GM12864 (cell line): Measurements from ENCODE around the gene ACOT4.
"Not testable (repeated sequence)": the region's sequence is repeated elsewhere in the genome, so short reads cannot be mapped to it uniquely, and the experiment has no call there.

Experiments
- DNase-seq: peaks from one replicate; pipeline ENCODE4 v3.0.0-alpha.2; 2011; ENCODE audit warnings: low read depth
- H3K4me3 ChIP-seq: 2 replicates; pipeline ENCODE4 v1.5.1; 2011; ENCODE audit warnings: mild to moderate bottlenecking, low read depth, low read length, control low read depth
- TF ChIP-seq, protein P1 (sequence below): IDR thresholded peaks from 2 replicates; pipeline ENCODE4 v1.5.1; 2011; ENCODE audit warnings: low read depth, mild to moderate bottlenecking, moderate library complexity, low read length, control low read depth, inconsistent platforms; ENCODE audit errors: missing control alignments

ACOT4 gene, protein sequence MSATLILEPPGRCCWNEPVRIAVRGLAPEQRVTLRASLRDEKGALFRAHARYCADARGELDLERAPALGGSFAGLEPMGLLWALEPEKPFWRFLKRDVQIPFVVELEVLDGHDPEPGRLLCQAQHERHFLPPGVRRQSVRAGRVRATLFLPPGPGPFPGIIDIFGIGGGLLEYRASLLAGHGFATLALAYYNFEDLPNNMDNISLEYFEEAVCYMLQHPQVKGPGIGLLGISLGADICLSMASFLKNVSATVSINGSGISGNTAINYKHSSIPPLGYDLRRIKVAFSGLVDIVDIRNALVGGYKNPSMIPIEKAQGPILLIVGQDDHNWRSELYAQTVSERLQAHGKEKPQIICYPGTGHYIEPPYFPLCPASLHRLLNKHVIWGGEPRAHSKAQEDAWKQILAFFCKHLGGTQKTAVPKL

DNA sequence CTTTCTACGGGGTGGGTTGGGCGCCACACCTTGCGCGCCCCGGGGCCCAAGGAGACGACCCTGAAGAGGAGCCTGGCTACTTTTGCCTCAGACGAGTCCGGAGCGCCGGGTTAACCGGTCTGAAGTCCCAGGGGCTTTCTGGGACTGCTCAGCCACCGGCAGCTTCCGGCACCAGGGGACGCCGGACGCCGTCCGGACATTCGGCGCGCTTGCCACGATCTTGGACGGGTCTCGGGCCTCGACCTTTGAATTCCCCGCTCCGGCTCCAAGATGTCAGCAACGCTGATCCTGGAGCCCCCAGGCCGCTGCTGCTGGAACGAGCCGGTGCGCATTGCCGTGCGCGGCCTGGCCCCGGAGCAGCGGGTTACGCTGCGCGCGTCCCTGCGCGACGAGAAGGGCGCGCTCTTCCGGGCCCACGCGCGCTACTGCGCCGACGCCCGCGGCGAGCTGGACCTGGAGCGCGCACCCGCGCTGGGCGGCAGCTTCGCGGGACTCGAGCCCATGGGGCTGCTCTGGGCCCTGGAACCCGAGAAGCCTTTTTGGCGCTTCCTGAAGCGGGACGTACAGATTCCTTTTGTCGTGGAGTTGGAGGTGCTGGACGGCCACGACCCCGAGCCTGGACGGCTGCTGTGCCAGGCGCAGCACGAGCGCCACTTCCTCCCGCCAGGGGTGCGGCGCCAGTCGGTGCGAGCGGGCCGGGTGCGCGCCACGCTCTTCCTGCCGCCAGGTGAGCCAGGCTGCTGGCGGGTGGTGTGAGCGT, at the start of gene ACOT4:
Gene ACOT4 (plus strand): TSS at position 184 of the 760 bp plus-strand sequence. CDS start 87 bp downstream, at position 271.
- no peak for DNase-seq
- TF ChIP-seq, protein P1, sequence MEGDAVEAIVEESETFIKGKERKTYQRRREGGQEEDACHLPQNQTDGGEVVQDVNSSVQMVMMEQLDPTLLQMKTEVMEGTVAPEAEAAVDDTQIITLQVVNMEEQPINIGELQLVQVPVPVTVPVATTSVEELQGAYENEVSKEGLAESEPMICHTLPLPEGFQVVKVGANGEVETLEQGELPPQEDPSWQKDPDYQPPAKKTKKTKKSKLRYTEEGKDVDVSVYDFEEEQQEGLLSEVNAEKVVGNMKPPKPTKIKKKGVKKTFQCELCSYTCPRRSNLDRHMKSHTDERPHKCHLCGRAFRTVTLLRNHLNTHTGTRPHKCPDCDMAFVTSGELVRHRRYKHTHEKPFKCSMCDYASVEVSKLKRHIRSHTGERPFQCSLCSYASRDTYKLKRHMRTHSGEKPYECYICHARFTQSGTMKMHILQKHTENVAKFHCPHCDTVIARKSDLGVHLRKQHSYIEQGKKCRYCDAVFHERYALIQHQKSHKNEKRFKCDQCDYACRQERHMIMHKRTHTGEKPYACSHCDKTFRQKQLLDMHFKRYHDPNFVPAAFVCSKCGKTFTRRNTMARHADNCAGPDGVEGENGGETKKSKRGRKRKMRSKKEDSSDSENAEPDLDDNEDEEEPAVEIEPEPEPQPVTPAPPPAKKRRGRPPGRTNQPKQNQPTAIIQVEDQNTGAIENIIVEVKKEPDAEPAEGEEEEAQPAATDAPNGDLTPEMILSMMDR: peak; percentile 31
- peak within 1 kb of the TSS; percentile 74 for H3K4me3 ChIP-seq

DNA sequence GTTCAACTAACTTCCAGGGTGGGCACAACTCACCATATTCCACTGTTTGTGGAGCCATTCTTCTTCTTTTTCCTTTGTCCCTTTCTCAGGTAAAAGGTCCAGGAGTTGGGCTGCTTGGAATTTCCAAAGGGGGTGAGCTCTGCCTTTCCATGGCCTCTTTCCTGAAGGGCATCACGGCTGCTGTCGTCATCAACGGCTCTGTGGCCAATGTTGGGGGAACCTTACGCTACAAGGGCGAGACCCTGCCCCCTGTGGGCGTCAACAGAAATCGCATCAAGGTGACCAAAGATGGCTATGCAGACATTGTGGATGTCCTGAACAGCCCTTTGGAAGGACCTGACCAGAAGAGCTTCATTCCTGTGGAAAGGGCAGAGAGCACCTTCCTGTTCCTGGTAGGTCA, 48.7 kb upstream of the ACOT4 start:
- not testable (repeated sequence) for DNase-seq, H3K4me3 ChIP-seq
- TF ChIP-seq, protein P1: peak; percentile 9

DNA sequence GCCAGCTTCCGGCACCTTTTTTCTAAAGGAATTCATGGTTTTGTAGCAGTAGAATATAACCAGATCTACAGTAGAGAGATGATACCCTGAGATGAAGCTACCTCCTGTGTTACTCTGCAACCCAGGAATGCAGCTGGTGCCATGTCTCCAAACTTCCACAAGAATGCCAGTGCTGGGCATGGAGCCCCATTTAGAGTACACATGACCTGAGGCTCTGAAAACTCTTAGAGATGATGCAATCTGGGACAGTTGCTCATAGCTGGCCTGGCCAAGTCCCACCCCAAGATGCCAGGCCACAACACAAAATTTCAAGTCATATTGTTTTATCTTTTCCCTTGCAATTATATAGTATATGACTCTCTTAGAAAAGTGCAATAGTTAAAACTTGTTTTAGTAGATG, 46.3 kb upstream of the ACOT4 start:
- not testable (repeated sequence) for H3K4me3 ChIP-seq, DNase-seq

DNA sequence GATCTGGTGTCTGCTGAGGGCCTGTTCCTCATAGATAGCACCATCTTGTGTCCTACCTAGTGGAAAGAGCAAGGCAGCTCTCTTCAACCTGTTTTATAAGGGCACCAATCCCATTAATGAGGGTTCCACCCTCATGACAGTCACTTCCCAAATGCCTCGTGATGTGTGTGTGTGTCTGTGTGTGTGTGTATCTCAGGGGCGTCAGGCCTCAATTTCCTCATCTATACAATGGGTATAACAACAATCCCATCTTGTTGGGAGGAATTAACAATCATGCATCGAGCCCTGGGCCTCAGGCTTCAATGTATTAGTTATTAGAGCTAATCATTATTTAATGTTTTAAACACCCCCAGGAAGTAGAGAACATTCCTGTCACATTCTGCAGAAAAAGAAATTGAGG, 42.6 kb upstream of the ACOT4 start:
- not testable (repeated sequence) for H3K4me3 ChIP-seq, DNase-seq

DNA sequence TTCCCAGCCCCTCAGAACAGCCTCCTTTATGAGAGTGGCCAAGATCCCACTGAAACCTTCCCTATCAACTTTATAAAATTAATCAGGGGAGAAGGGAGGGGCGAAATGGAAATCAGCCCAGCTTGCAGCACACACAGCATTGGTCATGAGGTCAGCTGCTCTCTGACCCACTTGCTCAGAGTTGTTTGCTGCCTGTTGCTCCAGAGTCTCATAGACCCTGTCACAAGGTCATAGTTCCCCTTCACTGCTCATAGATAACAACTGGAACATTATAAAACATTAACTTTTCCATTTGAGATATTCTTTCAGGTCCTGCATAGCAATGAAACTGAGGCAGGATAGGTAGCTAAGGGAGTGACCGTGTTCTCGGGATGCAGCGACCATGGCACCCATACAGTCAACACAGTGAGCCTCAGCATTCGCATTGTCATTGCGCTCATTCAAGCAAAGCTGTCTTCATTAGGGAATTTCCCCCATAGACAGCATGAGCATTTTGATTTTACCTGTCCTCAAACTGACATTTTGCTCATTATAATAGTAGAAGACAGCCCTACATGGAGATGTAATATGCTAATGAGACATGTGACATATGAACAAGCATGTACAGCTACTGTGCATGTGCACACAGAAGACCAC, 41.7 kb upstream of the ACOT4 start:
- H3K4me3 ChIP-seq, DNase-seq: not testable (repeated sequence)

DNA sequence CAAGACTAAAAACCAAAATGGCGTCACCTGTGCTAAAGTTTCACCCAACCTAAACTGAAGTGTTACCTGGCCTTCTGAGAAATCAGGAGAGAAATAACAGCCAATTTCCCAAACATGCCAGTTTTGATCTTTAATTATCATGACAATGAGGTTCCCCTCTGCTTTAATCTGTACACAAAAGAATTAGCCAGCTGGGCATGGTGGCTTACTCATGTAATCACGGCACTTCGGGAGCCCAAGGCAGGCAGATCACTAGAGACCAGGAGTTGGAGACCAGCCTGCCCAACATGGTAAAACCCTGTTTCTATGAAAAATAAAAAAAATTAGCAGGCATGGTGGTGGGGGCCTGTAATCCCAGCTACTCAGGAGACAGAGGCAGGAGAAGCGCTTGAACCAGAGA, 37.8 kb upstream of the ACOT4 start:
- TF ChIP-seq, protein P1: no peak
- no peak for DNase-seq
- no peak overlapping the region for H3K4me3 ChIP-seq

DNA sequence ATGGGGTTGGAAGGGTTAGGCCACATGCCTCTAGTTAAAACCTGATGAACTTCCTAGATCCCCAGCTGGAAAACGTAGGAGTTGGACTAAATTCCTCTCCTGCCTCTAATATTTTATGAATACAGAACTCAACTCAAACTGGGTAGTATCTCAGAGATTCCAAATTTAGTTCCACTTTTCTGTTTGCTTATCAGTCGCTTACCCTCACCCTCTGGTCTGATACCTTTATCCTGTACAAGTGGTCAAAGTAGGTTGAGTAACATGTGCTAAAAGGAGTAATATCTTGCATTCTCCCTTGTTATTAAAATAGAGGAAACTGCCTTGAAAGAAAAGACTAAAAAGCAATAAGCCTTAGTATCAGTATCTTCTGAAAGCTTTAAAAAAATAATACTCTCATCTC, 34.5 kb upstream of the ACOT4 start:
- H3K4me3 ChIP-seq, DNase-seq: not testable (repeated sequence)

DNA sequence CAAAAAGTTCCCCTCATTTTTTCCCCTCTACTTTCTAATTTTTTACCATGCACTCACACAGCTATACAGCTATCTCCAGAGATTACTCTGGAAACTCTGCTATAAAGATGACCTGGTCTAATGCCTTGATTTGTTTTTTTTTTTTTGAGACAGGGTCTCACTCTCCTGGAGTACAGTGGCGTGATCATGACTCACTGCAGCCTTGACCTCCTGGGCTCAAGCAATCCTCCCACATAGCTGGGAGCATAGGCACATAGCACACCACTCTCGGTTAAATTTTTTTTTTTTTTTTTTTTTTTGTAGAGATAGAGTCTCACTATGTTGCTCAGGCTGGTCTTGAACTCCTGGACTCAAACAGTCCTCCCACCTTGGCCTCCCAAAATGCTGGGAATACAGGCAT, 33.4 kb upstream of the ACOT4 start:
- not testable (repeated sequence) for DNase-seq, H3K4me3 ChIP-seq

DNA sequence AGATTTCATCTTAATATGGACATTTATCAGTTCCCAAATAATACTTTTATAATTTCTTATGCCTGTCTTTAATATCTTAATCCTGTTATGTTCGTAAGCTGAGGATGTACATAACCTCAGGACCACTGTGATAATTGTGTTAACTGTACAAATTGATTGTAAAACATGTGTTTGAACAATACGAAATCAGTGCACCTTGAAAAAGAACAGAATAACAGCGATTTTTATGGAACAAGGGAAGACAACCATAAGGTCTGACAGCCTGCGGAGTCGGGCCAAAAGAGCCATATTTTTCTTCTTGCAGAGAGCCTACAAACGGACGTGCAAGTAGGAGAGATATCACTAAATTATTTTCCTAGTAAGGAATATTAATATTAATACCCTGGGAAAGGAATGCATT, 29.4 kb upstream of the ACOT4 start:
- not testable (repeated sequence) for DNase-seq, H3K4me3 ChIP-seq

DNA sequence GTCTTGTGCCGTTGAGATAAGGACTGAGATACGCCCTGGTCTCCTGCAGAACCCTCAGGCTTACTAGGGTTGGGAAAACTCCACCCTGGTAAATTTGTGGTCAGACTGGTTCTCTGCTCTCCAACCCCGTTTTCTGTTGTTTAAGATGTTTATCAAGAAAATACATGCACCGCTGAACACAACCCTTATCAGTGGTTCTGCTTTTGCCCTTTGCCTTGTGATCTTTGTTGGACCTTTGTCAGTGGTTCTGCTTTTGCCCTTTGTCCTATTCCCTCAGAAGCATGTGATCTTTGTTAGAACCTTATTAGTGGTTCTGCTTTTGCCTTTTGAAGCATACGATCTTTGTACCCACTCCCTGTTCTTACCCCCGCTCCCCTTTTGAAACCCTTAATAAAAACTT, 29.0 kb upstream of the ACOT4 start:
- not testable (repeated sequence) for DNase-seq, H3K4me3 ChIP-seq

DNA sequence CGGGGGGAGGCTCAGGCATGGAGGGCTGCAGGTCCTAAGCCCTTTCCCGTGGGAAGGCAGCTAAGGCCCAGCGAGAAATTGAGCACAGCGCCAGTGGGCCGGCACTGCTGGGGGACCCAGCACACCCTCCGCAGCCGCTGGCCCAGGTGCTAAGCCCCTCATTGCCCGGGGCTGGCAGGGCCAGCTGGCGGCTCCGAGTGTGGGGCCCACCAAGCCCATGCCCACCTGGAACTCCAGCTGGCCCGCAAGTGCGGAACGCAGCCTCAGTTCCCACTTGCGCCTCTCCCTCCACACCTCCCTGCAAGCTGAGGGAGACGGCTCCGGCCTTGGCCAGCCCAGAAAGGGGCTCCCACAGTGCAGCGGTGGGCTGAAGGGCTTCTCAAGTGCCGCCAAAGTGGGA, 25.2 kb upstream of the ACOT4 start:
- not testable (repeated sequence) for H3K4me3 ChIP-seq, DNase-seq

DNA sequence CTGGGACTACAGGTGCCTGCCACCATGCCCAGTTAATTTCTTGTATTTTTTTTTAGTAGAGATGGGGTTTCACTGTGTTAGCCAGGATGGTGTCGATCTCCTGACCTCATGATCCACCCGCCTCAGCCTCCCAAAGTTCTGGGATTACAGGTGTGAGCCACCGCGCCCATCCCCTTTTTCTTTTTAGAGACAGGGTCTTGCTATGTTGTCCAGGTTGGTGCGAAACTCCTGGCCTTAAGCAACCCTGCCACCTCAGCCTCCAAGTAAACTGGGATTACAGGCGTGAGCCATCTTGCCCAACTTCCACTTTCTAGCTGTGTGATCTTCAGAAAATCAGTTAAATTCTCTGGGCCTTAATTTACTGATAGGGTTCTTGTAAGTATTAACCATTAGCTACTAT, 24.7 kb upstream of the ACOT4 start:
- DNase-seq, H3K4me3 ChIP-seq: not testable (repeated sequence)
